ENCODE measurements around the gene EHMT1.

GRCh38 chr9:137660144-137660543 lies 41.3 kb downstream of the EHMT1 start:
- TF ChIP-seq CTCF (IDR thresholded peaks at IDR 0.05) (no peak), POLR2A (IDR thresholded peaks at IDR 0.05) (no peak)

Measured in right lobe of liver (tissue), 4 donors.